Measurements from ENCODE around the gene NEUROD2. TPM values are rescaled to one million over a fixed set of nuclear protein-coding genes. Genes with fewer than 3 reads are reported as not detected.
A peak's percentile ranks its signal among the peaks of the same experiment; 100 is the strongest.

The NEUROD2 gene
- total RNA-seq, 1 donor, result under 0.01 TPM

DNA sequence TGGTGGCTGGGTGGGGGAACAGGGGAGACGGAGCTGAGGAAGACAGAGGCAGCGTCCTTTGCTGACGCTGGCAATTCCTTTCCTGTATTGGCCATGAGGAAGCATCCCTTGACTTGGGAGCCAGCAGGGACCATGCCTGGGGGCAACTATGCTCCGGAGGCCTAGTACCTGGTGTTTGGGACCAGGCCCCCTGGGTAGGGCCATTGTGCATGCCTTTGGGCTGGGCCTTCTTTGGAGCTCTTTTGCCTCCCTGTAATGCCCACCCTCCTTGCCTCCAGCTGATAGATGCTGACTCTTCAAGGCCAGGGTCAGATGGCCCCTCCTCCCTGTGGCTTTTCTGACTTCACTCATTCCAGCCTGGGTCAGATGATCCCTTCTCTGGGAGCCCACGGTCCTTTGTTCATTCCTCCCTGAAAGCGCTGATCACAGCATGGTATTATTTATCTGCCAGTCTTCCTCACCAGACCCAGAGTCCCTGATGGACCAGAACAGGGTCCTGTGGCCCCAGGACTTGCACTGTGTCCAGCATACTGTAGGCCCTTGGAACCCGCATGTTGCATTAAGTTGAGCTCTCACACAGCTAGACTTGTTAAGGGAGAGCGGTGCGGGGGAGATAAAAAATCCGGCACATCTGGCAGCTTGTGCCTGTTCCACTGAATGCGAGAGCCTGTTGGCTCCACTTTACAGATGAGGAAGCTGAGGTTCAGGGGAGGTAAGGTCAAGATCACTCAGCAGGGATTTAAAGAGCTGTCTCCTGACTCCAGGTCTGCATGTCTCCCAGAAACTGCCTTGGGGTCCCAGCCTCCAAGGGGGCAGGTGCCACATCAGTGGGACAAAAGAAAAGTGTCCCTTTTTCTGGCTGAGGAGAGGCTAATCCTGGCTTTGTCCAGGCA is 32.1 kb upstream of the NEUROD2 start:
- Histone ChIP-seq H3K9me3 (ENCODE audit: low read depth, low read length) (no peaks in the 10 kb centered on the region), H3K27me3 (ENCODE audit: insufficient read depth, low read length) (no peaks in the 10 kb centered on the region)

DNA sequence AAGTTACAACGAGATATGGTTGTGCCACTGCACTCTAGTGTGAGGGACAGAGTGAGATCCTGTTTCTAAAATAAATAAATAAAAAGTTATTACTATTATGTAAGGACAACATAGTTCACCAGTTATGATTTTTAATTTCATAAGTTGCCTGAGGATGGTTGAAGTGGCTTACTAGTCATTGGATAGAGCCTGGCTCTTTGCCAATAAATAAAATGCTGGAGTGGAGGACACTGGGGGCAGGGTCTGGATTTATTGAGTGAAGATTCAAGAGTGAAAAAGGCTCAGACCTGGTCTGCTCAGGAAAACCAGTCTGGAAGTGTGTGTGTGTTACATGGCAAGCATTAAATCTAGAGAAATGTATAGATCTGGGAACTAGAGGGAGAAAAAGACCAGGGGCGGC is 31.3 kb upstream of the NEUROD2 start:
- Histone ChIP-seq H3K4me1 (ENCODE audit: insufficient read depth, low read length) (peaks cover 92% of the 10 kb centered on the region), H3K4me3 (ENCODE audit: low read length) (no peak overlapping the region), H3K27me3 (ENCODE audit: insufficient read depth, low read length) (no peaks in the 10 kb centered on the region), H3K9me3 (ENCODE audit: low read depth, low read length) (no peaks in the 10 kb centered on the region)

More for the DNA sequence above, 32.1 kb upstream of the NEUROD2 start:
- Histone ChIP-seq H3K4me1 (ENCODE audit: insufficient read depth, low read length) (peaks cover 85% of the 10 kb centered on the region), H3K4me3 (ENCODE audit: low read length) (no peak overlapping the region)

DNA sequence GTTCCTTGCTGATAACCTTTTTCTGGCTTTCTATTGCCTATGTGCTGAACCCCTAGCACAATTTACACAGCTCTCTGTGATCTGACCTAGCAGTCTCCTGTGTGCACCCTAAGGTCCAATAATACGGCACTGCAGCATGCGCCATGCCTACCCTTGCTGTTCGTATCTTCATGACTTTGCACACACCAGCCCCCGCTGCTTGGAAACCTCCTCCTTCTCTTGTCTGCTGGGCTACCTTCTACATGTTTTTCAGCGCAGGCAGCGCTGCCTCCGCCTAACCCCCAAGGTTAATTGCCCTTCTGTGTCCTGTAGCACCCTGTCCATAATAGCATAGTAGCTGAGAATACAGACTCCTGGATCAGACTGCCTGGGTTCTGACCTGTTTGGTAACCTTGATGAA is 30.6 kb upstream of the NEUROD2 start:
- no peaks in the 10 kb centered on the region for H3K9me3 ChIP-seq (ENCODE audit: low read depth, low read length)
- no peak overlapping the region for H3K4me3 ChIP-seq (ENCODE audit: low read length)
- no peaks in the 10 kb centered on the region for H3K27me3 ChIP-seq (ENCODE audit: insufficient read depth, low read length)
- H3K4me1 ChIP-seq (ENCODE audit: insufficient read depth, low read length), result peaks cover 87% of the 10 kb centered on the region

DNA sequence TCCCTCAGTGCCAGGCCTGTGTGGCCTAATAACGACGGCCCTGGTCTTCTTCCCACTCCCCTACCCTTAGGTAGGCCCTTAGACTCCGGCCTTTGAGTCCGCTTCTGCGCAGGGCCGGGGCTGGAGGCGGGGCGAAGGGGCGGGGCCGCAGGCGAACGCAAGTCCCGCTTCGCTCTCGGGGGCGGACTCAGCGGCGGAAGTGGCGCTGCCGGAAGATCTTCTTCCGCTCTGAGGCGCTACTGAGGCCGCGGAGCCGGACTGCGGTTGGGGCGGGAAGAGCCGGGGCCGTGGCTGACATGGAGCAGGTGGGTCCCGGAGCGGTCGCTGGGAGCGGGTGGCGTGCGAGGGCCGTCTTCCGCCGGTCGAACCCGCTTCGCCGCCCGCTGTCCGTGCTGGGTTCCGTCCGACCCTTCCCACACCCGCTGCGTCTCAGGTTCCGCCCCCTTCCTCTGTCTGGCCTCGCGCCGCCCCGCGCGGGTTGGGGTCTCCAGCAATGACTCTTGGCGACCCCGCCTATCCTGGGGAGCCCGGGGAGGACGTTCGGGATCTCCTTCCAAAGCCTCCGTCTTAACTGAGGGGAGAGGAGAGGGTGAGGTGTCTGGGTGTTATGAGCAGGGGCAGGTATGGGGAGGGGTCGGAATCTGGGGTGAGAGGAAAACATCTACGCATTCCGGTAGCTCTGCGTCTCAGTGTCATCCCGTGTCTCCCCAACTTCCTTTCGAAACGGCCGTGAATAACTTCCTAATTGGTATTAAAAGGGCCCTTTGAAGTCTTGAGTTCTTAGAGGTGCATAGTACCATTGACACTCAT is 29.4 kb upstream of the NEUROD2 start, which contains the start of gene STARD3:
Gene STARD3 (plus strand): TSS at position 218 of the 810 bp plus-strand sequence. CDS start 16,388 bp downstream, outside the sequence.
- H3K9me3 ChIP-seq (ENCODE audit: low read depth, low read length), result no peaks in the 10 kb centered on the region
- no peaks in the 10 kb centered on the region for H3K27me3 ChIP-seq (ENCODE audit: insufficient read depth, low read length)
- peaks cover 75% of the 10 kb centered on the region for H3K4me1 ChIP-seq (ENCODE audit: insufficient read depth, low read length)
- peak within 1 kb of the TSS; percentile 93 for H3K4me3 ChIP-seq (ENCODE audit: low read length)

DNA sequence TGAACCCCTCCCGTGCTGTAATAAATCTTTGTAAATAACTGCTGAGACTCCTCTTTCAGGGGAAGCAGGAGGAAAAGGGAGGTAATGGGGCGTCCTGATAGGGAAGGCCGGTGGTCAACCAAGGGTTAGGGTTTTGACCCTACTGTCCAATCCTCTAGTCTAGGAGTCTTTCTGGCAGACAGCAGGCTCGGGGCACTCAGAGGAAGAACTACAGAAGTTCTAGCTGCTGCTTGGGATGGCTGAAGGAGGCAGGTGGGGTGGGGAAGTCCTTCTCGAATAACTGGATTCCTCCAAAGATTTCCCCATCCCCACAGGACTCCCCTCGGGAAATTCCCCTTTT is 28.8 kb upstream of the NEUROD2 start:
- H3K9me3 ChIP-seq (ENCODE audit: low read depth, low read length), result no peaks in the 10 kb centered on the region
- H3K4me3 ChIP-seq (ENCODE audit: low read length), result peak overlapping the region; percentile 93
- H3K4me1 ChIP-seq (ENCODE audit: insufficient read depth, low read length), result peaks cover 69% of the 10 kb centered on the region
- H3K27me3 ChIP-seq (ENCODE audit: insufficient read depth, low read length), result no peaks in the 10 kb centered on the region

DNA sequence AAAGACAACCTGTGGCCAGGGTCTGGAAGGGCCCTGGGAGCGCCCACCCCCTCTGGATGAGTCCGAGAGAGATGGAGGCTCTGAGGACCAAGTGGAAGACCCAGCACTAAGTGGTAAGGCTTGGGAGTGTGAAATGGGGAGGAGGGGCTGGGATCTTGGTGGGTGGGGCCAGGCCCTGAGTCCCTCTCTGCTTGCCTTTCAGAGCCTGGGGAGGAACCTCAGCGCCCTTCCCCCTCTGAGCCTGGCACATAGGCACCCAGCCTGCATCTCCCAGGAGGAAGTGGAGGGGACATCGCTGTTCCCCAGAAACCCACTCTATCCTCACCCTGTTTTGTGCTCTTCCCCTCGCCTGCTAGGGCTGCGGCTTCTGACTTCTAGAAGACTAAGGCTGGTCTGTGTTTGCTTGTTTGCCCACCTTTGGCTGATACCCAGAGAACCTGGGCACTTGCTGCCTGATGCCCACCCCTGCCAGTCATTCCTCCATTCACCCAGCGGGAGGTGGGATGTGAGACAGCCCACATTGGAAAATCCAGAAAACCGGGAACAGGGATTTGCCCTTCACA is 28.0 kb upstream of the NEUROD2 start:
- Histone ChIP-seq H3K4me3 (ENCODE audit: low read length) (no peak overlapping the region), H3K9me3 (ENCODE audit: low read depth, low read length) (no peaks in the 10 kb centered on the region), H3K4me1 (ENCODE audit: insufficient read depth, low read length) (peaks cover 61% of the 10 kb centered on the region), H3K27me3 (ENCODE audit: insufficient read depth, low read length) (no peaks in the 10 kb centered on the region)

DNA sequence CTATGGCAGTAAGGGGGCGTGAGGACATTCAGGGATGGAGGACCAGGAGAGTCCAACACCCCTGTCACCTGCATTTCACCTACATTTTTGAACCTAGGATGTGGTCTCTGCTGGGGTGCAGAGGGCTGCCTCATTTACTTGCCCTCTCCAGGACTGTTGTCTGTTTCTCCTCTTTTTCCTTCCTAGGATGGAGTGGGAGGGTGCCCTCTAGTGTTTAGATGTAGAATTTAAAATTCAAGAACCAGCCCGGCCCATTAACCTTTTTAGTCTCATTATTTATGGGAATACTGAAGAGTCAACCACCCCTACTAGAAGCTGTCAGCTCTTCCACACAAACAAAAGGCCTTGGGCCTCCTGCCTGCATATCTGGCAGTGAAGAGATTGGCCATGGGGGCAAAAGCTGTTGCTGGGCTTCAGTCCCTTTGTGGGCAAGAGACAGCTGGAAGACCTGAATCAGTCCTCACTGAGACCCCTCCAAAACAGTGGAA is 26.7 kb upstream of the NEUROD2 start:
- no peaks in the 10 kb centered on the region for H3K9me3 ChIP-seq (ENCODE audit: low read depth, low read length)
- no peak overlapping the region for H3K4me3 ChIP-seq (ENCODE audit: low read length)
- peaks cover 59% of the 10 kb centered on the region for H3K4me1 ChIP-seq (ENCODE audit: insufficient read depth, low read length)
- H3K27me3 ChIP-seq (ENCODE audit: insufficient read depth, low read length), result no peaks in the 10 kb centered on the region

DNA sequence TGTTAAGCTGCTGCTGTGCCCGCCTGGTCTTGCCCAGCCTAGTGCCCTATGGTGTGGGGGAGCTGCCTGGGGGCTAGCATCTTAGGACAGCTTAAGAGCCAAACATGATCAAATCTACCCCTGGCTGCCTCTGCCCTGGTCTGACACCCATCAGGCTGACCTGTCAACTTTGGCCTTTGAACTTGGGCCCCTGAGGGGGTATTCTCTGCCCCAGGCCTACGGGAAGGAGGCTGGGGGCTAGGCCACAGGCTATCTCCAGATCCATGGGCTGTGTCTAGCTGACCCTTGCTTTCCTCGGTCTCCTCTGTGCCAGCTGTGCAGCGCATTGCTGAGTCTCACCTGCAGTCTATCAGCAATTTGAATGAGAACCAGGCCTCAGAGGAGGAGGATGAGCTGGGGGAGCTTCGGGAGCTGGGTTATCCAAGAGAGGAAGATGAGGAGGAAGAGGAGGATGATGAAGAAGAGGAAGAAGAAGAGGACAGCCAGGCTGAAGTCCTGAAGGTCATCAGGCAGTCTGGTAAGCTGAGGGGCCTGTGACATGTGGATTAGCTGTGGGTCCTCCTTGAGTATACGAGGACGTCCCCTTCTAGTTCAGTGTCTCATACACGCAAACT is 26.0 kb upstream of the NEUROD2 start:
- no peaks in the 10 kb centered on the region for H3K27me3 ChIP-seq (ENCODE audit: insufficient read depth, low read length)
- H3K4me1 ChIP-seq (ENCODE audit: insufficient read depth, low read length), result peaks cover 53% of the 10 kb centered on the region
- no peak overlapping the region for H3K4me3 ChIP-seq (ENCODE audit: low read length)
- no peaks in the 10 kb centered on the region for H3K9me3 ChIP-seq (ENCODE audit: low read depth, low read length)

DNA sequence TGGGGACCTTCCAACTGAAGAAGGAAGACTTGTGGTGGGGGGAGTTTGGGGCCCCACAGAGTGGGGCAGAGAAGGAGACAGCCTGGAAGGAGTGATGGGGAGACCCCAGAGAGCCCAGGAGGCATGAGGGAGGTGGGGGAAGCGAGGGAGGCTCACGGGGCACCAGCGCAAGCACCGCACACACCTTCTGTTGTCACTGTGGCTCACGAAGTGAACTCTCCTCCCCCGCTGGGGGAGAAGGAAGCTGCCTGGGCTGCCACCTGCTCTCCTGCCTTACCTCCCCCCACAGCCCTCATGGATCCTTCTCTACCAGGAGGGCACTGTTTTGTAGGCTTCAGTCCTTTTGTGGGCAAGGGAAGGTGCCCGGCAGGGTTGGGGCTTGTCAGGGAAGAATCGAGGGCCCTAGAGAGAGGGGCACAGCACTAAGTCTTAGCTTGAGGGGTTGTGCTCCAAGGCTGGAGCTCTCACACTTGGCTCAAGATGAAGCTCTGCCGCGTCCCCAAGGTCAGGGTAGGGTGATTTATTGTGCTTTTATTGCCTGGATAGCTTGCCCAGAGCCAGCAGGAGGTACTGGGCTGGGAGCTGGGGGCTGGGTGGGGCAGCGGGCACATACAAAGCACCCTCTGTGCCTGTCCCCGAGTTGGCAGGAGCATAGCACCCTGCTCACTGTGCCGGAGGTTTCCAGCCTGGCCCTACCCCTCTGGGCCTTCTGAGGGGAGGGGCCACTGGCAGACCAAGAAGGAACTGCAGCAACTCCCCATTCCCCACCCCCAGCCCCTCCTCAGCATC is 24.6 kb upstream of the NEUROD2 start:
- Histone ChIP-seq H3K9me3 (ENCODE audit: low read depth, low read length) (no peaks in the 10 kb centered on the region), H3K4me1 (ENCODE audit: insufficient read depth, low read length) (peaks cover 41% of the 10 kb centered on the region), H3K27me3 (ENCODE audit: insufficient read depth, low read length) (peaks cover 5% of the 10 kb centered on the region), H3K4me3 (ENCODE audit: low read length) (no peak overlapping the region)

DNA sequence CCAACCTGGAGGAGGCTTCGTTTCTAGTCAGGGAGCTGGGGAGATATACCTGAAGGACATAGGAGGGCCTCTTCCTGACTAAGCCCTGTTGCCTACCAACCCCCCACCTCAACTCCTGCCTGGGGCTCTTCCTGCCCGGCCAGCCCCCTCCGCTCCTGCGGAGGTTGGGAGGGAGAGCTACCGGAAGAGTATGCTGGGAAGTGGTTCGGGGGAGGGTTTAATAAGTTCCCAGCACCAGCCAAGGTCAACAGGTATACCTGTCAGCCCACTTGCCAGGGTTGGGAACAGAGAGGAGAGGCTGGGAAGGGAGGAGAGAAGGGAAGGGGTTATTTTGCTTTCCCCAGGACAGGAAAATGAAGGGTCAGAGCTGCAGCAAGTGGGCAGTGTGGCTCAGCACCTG is 23.7 kb upstream of the NEUROD2 start:
- Histone ChIP-seq H3K9me3 (ENCODE audit: low read depth, low read length) (no peaks in the 10 kb centered on the region), H3K27me3 (ENCODE audit: insufficient read depth, low read length) (peaks cover 10% of the 10 kb centered on the region), H3K4me1 (ENCODE audit: insufficient read depth, low read length) (peaks cover 41% of the 10 kb centered on the region)

DNA sequence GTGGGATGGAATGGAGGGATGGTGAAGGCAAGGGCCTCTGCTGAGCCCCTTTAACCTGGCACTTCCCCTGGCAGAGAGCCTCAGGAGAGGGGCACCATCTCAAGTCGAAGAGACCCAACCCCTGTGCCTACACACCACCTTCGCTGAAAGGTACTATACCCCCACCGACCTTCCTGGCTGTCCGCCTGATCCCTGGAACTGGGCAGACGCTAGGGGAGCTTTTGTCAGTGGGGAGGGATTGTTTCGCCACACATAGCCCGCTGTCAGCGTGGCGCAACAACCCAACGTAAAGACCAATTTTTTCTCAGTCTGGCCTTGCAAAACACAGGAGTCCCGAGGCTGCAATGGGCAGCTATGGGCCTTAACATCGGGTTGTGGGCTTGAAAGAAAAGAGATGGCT is 22.2 kb upstream of the NEUROD2 start:
- H3K9me3 ChIP-seq (ENCODE audit: low read depth, low read length), result no peaks in the 10 kb centered on the region
- H3K4me1 ChIP-seq (ENCODE audit: insufficient read depth, low read length), result peaks cover 30% of the 10 kb centered on the region
- H3K27me3 ChIP-seq (ENCODE audit: insufficient read depth, low read length), result peaks cover 20% of the 10 kb centered on the region
- H3K4me3 ChIP-seq (ENCODE audit: low read length), result no peak overlapping the region

More for the DNA sequence above, 23.7 kb upstream of the NEUROD2 start:
- H3K4me3 ChIP-seq (ENCODE audit: low read length), result no peak overlapping the region

DNA sequence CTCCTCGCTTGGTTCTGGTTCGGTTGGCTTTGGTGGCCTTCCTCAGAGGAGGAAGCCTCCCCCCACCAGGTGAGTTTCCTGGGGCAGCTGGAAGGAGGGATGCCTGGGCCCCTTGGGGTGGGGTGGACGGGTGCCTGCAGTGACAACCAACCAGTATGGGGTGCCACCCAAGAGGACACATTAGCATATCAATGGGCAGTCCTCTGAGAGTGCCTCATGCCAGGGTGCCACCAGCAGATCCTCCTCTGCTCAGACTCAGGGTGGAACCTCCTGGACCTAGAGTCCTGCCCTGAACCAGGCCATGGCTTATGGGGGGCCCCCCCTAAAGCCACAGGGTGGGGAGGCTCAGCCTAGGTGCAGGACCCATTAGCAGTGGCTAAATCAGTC is 21.8 kb upstream of the NEUROD2 start:
- H3K4me1 ChIP-seq (ENCODE audit: insufficient read depth, low read length), result peaks cover 25% of the 10 kb centered on the region
- no peaks in the 10 kb centered on the region for H3K9me3 ChIP-seq (ENCODE audit: low read depth, low read length)
- H3K4me3 ChIP-seq (ENCODE audit: low read length), result no peak overlapping the region
- H3K27me3 ChIP-seq (ENCODE audit: insufficient read depth, low read length), result peaks cover 20% of the 10 kb centered on the region

DNA sequence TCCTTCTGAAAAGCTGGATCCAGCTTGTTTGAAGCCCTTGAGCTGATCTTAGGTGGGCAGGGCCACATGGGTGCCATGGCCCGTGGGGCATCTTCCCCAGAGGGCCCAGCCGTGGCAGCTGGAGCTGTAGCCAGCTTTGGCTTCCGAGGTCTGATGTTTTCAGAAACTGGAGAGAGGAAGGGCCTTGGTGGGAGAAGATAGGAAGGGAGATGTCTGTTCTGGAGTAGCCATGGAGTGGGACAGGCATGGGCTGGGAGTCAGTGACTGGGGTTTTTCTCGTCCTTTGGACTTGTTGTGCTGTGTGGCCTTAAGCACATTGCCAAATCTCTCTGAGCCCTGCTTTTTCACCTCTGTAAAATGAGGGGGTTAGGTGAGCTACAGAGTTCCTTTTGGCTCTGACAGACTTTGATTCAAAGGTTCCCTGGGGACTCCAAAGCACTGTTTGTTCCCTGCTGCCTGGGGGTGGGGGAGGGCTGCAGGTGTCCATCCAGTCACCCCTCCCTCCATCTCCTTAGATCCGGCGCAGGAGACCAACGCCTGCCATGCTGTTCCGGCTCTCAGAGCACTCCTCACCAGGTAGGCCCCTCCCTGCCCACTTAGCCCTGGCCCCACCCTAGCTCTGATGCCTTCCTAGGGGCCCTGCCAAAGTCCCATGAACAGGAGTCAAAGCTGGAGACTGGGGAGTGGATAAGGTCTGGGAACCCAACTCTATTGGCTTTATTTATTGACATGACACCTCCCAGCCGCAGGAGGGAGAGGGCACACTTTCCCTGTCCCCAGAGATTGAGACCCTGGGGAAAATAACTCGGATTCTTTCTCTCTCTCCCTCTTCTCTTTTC is 21.2 kb upstream of the NEUROD2 start:
- H3K27me3 ChIP-seq (ENCODE audit: insufficient read depth, low read length), result peaks cover 20% of the 10 kb centered on the region
- H3K9me3 ChIP-seq (ENCODE audit: low read depth, low read length), result no peaks in the 10 kb centered on the region
- H3K4me1 ChIP-seq (ENCODE audit: insufficient read depth, low read length), result peaks cover 21% of the 10 kb centered on the region
- no peak overlapping the region for H3K4me3 ChIP-seq (ENCODE audit: low read length)

Data from mononuclear cell (primary cell).